Measurements from ENCODE around the gene ASCL1.

GRCh38 chr12:102950107-102950949 is 7.1 kb upstream of the ASCL1 start:
- TF ChIP-seq CTCF (conservative IDR thresholded peaks at IDR 0.05; ENCODE audit: low read depth, low read length) (no peak), EZH2 (IDR thresholded peaks at IDR 0.05; ENCODE audit: borderline replicate concordance, low read depth, low read length, poor library complexity, severe bottlenecking) (no peak)
